HG03139 (cell line): ENCODE results near the gene ADGRF3.
A peak's percentile ranks its signal among the peaks of the same experiment; 100 is the strongest.
"Not testable (repeated sequence)": the region's sequence is repeated elsewhere in the genome, so short reads cannot be mapped to it uniquely, and the experiment has no call there.

ENCODE experiments used
- ATAC-seq: cut with Tn5 transposase; IDR thresholded peaks from one replicate; pipeline ENCODE4 v1.9.1; 2021; ENCODE audit not compliant: unreplicated experiment

The ADGRF3 gene

DNA sequence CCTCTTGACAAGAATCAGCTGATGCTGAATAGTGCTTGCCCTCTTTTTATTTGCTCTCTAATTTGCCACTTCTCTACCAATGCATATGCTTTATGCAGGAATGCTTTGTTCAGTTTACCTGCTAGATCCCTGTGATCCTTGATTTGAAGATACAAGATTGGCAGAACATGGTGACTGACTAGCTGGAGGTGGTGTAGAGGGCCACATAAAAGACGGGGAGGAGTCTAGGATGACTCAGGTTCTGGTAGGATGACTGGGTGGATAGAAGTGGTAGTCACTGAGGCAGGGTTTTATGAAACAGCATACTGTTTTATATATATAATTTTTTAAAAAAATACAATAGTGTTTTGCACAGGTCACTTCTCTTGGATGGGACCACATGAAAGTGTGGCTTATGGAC, 6.3 kb upstream of the ADGRF3 start:
- ATAC-seq, result no peak

DNA sequence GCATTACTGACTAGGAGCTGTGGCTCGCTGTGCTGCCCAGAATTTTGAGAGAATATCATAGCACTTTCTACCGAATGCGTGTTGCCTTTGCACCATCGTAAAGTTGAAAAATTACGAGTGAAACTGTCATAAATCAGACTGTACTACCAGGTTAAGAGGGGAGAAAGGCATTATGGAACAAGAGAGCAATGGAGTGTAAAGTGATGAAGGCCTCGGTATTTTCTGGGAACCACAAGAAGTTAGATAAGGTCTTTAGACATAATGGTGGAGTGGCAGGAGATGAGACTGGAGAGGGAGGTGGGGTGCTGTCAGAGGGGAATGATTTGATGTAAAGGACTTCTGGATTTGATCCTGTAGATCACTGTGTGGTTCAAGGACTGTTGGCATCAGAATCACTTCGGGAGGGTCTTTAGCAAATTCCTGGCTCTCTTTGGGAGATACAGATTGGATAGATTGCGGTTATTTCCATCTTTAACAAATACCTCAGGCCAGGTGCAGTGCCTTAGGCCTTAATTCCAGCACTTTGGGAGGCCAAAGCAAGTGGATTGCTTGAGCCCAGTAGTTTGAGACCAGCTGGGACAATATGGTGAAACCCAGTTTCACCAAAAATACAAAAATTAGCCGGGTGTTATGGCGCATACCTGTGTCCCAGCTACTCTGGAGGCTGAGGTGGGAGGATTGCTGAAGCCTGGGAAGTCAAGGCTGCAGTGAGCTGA, 4.9 kb upstream of the ADGRF3 start:
- ATAC-seq, result no peak

DNA sequence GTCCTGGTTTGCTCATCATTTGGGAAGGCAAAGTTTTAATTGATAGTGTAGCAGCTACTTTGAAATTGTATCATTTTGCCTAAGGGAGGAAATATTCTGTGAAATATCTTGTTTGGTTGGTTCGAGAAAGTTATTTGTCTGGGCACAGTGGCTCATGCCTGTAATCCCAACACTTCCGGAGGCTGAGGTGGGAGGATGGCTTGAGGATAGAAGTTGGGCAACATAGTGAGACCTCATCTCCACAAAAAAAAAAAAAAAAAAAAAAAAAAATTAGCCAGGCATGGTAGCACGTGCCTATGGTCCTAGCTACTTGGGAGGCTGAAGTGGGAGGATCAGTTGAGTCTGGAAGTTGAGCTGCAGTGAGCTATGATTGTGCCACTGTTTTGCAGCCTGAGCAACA, 3.1 kb upstream of the ADGRF3 start:
- ATAC-seq, result no peak

DNA sequence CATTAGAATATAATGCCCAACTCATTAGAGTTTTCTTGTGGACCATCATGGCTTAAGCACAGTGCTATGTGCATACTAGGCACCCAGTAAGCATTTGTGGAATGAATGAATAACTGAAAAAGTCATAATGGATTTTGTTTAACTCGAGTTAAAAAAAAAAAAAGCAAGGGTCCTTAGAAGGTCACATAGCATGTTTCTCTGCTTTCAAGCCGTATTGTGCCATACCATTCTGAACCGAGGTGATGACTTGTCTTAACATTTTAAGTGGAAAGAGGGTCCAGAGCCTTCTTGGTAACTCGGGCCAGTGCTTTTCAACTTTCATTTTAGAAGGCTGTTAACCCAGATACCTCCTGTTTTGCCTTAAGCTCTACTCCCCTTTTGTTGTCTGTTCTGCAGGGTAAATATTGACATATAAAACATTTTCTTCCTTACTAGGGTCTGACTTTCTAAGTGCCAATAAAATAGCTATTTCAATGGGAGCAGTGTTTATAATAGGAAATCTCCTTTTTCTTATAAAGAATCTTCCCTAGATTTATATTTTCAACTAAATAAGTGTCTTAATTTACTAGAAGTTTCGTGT, 787 bp upstream of the ADGRF3 start:
- no peak for ATAC-seq

DNA sequence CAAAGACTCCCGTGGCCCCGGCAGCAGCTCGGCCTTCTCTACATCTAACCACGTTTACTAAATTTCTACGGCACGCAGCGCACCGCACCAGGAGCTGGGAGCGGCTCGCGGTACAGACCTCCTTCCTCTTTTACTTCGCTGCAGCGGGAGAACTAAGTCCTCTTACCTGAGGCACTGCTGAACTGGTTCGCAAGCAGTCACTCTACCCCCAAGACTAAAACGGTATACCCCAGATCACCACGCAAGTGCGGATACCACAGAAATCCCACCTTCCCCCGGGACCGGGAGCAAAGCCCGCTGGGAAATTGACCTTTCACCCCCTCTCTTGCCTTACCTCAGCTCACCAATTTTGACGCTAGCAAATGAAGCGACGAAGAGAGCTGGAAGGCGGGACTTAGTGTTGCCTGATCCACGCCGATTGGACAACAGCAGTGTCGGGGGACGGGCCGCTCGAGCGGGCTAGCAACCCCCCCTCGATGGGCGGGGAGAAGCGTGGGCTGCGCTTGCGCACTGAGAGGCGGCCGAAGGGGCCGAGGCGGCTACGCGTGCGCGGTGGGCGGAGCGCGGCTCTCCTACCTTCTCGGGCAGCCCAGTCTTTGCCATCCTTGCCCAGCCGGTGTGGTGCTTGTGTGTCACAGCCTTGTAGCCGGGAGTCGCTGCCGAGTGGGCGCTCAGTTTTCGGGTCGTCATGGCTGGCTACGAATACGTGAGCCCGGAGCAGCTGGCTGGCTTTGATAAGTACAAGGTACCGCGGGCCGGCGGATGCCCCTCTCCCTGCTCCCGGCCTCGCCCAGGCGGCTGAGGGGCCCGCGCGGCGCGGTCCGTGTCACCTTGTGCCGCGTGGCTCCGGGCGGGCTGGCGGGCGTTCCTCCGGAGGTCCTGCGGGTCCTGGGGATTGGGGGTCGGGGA, 790 bp downstream of the ADGRF3 start, which contains the start of gene SELENOI:
Gene SELENOI (plus strand): TSS at position 599 of the 909 bp plus-strand sequence. CDS start 90 bp downstream, at position 689.
- ATAC-seq, result peak; percentile 95

DNA sequence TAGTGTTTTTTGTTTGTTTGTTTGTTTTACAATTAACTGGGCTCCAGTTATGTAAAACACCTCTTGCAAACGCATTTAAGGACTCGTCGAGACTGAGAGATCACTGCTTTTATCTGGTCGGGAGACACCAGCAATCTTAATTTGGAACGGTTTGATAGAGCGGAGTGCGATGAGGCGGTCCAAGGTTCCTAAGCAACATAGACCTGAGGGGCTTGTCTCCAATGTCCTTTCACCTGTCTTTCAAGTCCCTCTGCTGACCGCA, 1.4 kb downstream of the ADGRF3 start:
- ATAC-seq, result no peak

DNA sequence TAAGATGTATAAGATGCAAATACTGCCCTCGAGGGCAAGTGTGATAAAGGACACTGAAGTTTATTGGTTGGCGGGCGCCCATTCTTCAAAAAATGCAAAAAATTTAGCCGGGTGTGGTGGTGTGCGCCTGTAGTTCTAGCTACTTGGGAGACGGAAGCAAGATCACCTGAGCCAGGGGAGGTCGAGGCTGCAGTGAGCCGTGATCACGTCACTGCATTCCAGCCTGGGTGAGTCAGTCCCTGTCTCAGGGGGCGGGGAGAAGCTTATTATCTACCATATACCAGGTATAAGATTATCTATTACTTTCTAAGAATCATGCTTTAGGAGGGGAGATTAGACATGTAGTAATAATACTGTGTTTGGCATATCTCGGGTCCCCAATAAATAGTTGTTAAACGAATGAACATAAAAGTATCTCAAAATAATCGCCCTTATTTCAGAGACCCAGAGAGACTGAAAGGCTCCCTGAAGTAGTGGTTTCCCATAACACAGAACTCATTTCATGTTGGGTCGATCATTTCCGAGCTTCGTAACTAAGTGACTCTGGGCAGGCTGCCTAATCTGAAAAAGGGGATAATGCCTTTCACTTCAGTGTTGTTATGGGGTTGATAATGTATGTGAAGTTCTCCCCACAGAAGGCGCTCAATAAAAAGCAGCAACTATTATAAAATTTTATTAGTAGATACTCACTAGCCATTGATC, 1.9 kb downstream of the ADGRF3 start:
- no peak for ATAC-seq

DNA sequence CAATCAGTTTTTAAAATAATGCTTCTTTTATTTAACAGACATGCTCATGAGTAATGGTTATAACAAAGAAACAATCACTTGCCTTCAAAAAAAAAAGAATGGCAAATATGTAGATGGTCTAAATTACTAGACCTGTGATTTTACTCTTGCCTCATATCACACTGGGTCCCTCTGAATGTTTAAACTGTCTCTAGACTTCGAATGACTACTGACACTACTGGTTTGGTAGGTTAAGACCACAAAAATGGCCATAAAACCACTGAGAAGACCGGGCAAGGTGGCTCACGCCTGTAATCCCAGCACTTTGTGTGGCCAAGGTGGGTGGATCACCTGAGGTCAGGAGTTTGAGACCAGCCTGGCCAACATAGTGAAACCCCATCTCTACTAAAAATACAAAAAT, 5.8 kb downstream of the ADGRF3 start:
- ATAC-seq, result no peak

DNA sequence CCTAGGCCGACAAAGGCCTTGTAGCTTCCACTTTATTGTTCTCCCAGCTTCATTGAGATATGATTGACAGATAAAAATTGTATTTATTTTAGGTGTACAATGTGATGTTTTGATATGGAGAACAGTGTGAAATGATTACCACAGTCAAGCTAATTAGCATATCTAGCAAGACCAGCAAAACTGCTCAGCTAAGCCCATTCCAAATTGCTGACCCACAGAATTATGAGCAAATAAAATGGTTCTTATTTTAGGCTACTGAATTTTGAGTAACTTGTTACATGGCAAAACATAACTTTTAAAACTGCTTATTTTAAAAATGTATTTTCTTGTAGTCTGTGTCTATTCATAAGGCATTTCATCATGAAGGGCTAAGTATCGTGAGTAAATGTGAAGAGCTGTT, 9.3 kb downstream of the ADGRF3 start:
- ATAC-seq, result no peak

DNA sequence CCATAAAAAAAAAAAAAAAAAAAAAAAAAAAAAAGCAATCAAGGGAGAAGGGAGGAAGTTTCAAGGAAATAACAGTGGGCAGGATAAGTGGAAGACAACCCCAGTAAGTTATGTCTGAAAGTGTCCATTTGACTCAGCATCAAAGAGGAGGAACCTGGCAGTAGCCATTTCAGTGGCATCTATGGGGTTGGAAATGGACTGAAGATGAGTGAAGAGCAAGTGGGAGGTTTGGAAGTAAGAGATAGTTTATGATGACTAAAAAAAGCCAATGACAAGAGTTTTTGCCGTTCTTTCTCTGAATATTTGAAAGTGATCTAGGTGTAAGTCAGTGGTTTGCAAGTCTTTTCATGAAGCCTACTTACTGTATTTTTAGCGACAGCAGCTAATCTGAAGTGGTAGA, 9.9 kb downstream of the ADGRF3 start:
- no peak for ATAC-seq

DNA sequence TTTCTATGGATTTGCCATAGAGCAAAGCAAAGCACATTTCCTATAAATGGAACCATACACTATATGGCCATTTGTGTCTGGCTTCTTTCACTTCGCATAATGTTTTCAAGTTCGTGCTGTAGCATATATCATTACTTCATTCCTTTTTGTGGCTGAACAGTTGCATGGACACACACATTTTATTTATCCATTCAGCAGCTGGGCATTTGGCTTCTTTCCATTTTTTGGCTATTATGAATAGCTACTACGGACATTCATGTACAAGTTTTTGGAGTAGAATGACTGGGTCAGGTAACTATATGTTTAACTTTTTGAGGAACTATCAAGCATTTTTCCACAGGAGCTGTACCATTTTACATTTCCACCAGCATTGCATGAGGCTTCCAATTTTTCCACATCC, 11.4 kb downstream of the ADGRF3 start:
- no peak for ATAC-seq

DNA sequence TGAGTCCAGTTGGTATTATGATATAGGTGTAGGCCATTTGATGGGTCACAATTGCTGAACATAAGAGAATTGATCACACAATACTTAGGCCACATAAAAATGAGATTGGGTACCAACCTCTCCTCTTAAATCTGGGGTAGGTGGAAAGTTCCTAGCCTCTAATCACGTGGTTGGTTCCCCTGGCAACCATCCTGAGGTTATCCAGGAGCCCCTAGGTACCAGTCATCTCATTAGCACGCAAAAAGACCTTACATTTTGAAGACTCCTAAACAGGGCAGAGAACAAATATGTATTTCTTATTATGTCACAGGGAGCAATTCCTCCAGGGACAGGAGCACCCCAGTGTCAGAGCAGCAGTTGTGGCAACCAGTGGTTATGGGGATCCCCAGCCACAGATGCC, 13.3 kb downstream of the ADGRF3 start:
- ATAC-seq, result no peak

DNA sequence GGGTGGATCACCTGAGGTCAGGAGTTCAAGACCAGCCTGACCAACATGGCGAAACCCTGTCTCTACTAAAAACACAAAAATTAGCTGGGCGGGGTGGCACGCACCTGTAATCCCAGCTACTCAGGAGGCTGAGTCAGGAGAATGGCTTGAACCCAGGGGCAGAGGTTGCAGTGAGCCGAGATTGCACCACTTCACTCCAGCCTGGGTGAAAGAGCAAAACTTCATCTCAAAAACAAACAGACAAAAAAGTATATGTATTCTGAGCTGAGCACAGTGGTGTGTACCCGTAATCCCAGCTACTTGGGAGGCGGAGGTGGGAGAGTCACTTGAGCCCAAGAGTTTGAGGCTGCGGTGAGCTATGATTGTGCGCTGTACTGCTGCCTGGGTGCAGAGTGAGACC, 15.3 kb downstream of the ADGRF3 start:
- ATAC-seq, result not testable (repeated sequence)

DNA sequence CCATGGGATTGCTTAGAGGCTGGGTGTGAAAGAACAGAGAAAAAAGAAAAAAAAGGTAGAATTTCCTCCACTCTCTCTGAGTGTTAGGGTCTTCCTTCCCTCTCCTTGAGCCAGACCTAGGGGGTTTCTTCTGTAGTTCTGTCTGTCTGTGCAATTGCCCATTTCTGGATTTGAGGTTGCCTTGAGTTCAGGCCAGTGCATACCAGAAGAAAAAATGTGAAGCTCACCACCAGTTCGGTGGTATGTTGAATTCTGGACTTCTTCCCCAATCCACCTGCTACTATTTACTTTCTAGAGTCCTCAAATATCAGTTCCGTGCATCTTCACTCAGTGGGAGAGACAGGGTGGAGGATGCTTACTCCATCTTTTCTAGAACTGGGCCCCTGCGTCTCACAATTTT, 16.0 kb downstream of the ADGRF3 start:
- ATAC-seq, result no peak

DNA sequence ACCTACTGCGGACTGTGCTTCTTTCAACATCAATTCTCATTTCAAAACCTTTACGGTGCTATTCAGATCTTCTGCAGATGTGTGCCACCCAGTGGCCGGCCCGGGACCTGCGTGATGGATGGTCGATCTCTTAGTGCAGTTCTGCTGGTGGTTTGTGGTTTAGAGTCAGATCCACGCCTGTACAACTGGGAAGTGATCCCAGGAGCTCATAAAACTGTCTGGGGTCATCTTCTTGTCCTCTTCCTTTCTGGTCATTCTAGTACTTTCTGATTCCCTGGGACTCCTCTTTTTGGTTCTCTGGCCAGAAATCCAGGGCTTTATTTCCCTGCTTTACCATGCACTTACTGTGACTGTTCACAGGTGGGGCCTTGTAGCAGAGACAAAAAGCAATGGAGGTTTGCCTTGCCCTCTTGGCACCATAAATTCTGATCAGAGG, 16.5 kb downstream of the ADGRF3 start:
- ATAC-seq, result peak; percentile 71

DNA sequence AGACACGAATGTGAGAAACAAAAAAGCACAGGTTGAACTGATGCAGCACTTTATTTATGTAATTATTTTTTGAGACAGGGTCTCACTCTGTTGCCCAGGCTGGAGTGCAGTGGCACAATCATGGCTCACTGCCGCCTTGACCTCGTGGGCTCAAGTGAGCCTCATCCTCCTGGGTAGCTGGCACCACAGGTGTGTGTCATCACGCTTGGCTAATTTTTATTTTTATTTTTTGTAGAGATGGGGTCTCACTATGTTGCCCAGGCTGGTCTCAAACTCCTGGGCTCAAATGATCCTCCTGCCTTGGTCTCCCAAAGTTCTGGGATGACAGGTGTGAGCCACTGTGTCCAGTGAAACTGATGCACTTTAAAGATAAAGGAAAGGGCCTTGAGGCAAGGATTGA, 17.5 kb downstream of the ADGRF3 start:
- ATAC-seq, result not testable (repeated sequence)

DNA sequence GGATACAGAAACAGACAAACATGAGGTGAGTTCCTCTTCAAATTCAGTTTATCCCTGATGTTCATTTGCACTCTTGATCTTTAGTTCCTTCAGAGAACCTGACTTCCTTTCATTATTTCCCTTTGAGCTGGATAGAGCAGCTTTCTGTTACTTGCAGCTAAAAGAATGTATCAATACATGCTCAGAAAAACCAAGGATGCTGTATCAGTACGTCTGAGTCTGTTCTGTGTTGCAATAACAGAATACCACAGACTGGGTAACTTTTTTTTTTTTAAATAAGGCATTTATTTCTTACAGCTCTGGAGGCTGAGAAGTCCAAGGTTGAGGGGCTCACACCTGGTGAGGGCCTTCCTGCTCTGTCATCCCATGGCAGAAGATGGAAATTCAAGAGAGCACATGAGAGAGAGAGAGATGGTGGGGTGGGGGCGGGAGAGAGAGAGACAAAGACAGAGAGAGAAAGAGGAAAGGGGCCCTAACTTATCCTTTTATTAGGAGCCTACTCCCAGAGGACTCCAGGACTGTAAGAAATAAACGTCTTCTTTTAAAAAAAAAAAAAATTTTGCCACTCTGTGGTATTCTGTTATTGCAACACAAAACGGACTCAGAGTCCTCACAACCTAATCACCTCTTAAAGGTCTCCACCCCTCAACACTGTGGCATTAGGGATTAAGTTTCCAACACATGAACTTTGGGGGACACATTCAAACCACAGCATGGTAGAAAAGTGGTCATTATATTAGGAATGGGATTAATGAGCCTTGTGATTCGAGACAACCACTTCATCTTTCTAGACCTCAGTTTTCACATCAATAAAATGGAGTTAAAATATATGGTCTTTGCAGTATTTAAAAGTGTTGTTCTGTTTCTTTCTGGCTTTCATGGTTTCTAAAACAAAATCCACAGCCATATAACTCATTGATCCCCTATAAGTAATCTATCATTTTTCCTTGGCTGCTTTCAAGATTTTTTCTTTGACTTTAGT, 19.0 kb downstream of the ADGRF3 start:
- ATAC-seq, result no peak

DNA sequence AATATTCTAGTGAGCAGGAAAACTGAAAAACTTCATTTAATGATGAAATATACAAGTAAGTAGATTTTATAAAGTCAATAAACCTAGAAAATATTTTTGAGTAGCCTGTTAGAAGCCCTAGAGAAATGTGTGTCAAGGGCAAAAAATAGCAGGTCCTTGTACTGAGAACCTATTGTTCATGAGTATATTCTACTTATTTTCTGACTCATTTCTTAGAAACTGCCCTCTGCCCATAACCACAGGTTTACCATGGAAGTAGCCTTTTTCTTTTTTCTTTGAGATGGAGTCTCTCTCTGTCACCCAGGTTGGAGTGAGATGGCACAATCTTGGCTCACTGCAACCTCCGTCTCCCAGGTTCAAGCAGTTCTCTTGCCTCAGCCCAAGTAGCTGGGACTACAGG, 20.1 kb downstream of the ADGRF3 start:
- ATAC-seq, result no peak

DNA sequence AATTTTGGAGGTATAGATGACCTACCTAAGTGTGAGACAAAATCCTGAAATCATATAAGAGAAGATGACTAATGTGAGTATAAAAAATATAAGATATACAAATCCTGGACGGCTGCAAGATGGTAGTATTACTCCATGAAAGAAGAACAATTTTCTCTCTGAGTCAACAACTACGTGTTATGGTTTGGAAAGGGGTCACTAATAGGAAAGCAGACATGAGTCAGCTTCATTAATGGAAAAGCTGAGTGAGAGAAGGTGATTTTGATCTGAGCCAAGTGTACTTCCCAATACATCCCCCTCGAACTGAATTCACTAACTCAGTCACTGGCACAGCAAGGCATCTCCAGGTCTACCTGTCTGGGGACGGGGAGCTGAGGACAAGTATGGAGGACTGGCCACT, 20.7 kb downstream of the ADGRF3 start:
- ATAC-seq, result no peak

DNA sequence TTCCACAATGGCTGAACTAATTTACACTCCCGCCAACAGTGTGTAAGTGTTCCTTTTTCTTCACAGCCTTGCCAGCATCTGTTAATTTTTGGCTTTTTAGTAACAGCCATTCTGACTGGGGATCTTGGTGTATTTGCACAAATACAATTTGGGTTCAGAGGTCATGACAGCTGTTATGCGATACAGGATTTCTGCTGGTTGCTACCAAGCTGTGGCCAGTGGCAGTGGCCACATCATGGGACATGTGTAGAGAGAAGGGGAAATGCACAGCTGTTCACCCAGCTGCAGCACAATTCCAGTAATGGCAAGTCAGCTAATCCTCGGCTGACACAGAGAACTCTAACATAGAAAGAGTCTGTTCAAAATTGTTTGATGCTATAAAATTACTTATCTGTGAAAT, 21.7 kb downstream of the ADGRF3 start:
- no peak for ATAC-seq
